Mesenchymal stem cell (in vitro differentiated cells and primary cell): ENCODE measurements around the gene ARF1.
A peak's percentile ranks its signal among the peaks of the same experiment; 100 is the strongest.

Experiments
- DNase-seq: peaks from one replicate; pipeline ENCODE4 v3.0.0-alpha.2; 2013
- H2AFZ ChIP-seq: one replicate; pipeline ENCODE4 v1.6.1; 2013; ENCODE audit warnings: low read depth, mild to moderate bottlenecking, control low read depth, inconsistent platforms, low read length, moderate library complexity
- H2AK5ac ChIP-seq: 2 replicates; pipeline ENCODE4 v1.6.1; 2013; ENCODE audit warnings: low read length, moderate library complexity, mild to moderate bottlenecking, inconsistent platforms; ENCODE audit not compliant: severe bottlenecking
- H2BK120ac ChIP-seq: one replicate; pipeline ENCODE4 v1.6.1; 2013; ENCODE audit warnings: low read depth, mild to moderate bottlenecking, inconsistent platforms, low read length, moderate library complexity
- H2BK12ac ChIP-seq, 2 experiments: one replicate each; pipeline ENCODE4 v1.6.1; 2013; ENCODE audit warnings: inconsistent platforms in 2 of 2, low read length in 2 of 2, mild to moderate bottlenecking in 2 of 2, moderate library complexity in 2 of 2, control low read depth in 1 of 2
- H2BK15ac ChIP-seq: one replicate; pipeline ENCODE4 v1.6.1; 2013; ENCODE audit warnings: mild to moderate bottlenecking, low read depth, inconsistent platforms; ENCODE audit not compliant: poor library complexity, severe bottlenecking
- H2BK5ac ChIP-seq: 2 replicates; pipeline ENCODE4 v1.6.1; 2013; ENCODE audit warnings: low read depth, mild to moderate bottlenecking, low read length, control low read depth, inconsistent platforms; ENCODE audit not compliant: poor library complexity, severe bottlenecking
- H3K14ac ChIP-seq, 2 experiments: one replicate each; pipeline ENCODE4 v1.6.1; 2013; ENCODE audit warnings: inconsistent platforms in 2 of 2, low read length in 2 of 2, control low read depth in 1 of 2, mild to moderate bottlenecking in 1 of 2, moderate library complexity in 1 of 2
- H3K18ac ChIP-seq, 2 experiments: one replicate each; pipeline ENCODE4 v1.6.1; 2013; ENCODE audit warnings: inconsistent platforms in 2 of 2, low read length in 2 of 2, control low read depth in 1 of 2, low read depth in 1 of 2, mild to moderate bottlenecking in 1 of 2
- H3K23ac ChIP-seq, 2 experiments: one replicate each; pipeline ENCODE4 v1.6.1; 2013; ENCODE audit warnings: inconsistent platforms in 2 of 2, low read length in 2 of 2, mild to moderate bottlenecking in 2 of 2, moderate library complexity in 2 of 2, control low read depth in 1 of 2
- H3K27ac ChIP-seq: 2 replicates; pipeline ENCODE4 v1.5.1; 2013; ENCODE audit warnings: mild to moderate bottlenecking, moderate library complexity, low read length, control low read depth, inconsistent platforms; ENCODE audit not compliant: poor library complexity, severe bottlenecking
- H3K27me3 ChIP-seq, 2 experiments: 2 replicates each; pipeline versions ENCODE4 v1.6.1 to v1.7.0; 2013; ENCODE audit warnings: low read length in 2 of 2, mild to moderate bottlenecking in 2 of 2, moderate library complexity in 2 of 2, control low read depth in 1 of 2, inconsistent platforms in 1 of 2; ENCODE audit not compliant: control insufficient read depth in 1 of 2, insufficient read depth in 1 of 2
- H3K36me3 ChIP-seq, 2 experiments: 2 replicates each; pipeline versions ENCODE4 v1.6.1 to v1.7.0; 2013; ENCODE audit warnings: low read length in 2 of 2, control low read depth in 1 of 2, inconsistent platforms in 1 of 2, low read depth in 1 of 2, mild to moderate bottlenecking in 1 of 2; ENCODE audit not compliant: insufficient read depth in 2 of 2, control insufficient read depth in 1 of 2
- H3K4ac ChIP-seq, 2 experiments: one replicate each; pipeline ENCODE4 v1.6.1; 2013; ENCODE audit warnings: inconsistent platforms in 2 of 2, low read length in 2 of 2, mild to moderate bottlenecking in 2 of 2, moderate library complexity in 2 of 2, control low read depth in 1 of 2, low read depth in 1 of 2
- H3K4me1 ChIP-seq: 2 replicates; pipeline ENCODE4 v1.6.1; 2013; ENCODE audit warnings: low read depth, low read length, control low read depth; ENCODE audit not compliant: control insufficient read depth, insufficient read depth
- H3K4me2 ChIP-seq: 2 replicates; pipeline ENCODE4 v1.6.1; 2013; ENCODE audit warnings: low read length, mild to moderate bottlenecking, inconsistent platforms; ENCODE audit not compliant: poor library complexity, severe bottlenecking
- H3K4me3 ChIP-seq, 2 experiments: 2 replicates each; pipeline versions ENCODE4 v1.5.1 to v1.7.0; 2013; ENCODE audit warnings: low read length in 2 of 2, mild to moderate bottlenecking in 2 of 2, control low read depth in 1 of 2, low read depth in 1 of 2; ENCODE audit not compliant: insufficient read depth in 1 of 2
- H3K79me1 ChIP-seq: replicated peaks from 2 replicates; pipeline ENCODE4 v1.6.1; 2013; ENCODE audit warnings: mild to moderate bottlenecking, control low read depth, low read length, inconsistent platforms; ENCODE audit not compliant: poor library complexity, severe bottlenecking
- H3K9ac ChIP-seq: 2 replicates; pipeline ENCODE4 v1.7.0; 2013; ENCODE audit warnings: mild to moderate bottlenecking, low read length, moderate library complexity
- H3K9me3 ChIP-seq: 2 replicates; pipeline ENCODE4 v1.7.0; 2013; ENCODE audit warnings: mild to moderate bottlenecking, low read length; ENCODE audit not compliant: control insufficient read depth
- H4K8ac ChIP-seq: one replicate; pipeline ENCODE4 v1.6.1; 2013; ENCODE audit warnings: inconsistent platforms, mild to moderate bottlenecking, low read length, moderate library complexity
- H4K91ac ChIP-seq: one replicate; pipeline ENCODE4 v1.6.1; 2013; ENCODE audit warnings: mild to moderate bottlenecking, low read length, inconsistent platforms
- WGBS: methylation state at CpG from one replicate; pipeline ENCODE4 v1.1.7; 2013; ENCODE audit warnings: mixed read lengths; 5-methylcytosine and 5-hydroxymethylcytosine counted together

ARF1 gene

GRCh38 chr1:228089519-228090380, 7.2 kb downstream of the ARF1 start:
- WGBS = 96% methylated on average over 12 of the region's 12 CpGs
- Histone ChIP-seq H3K4ac (no peak overlapping the region), H2AFZ (no peak overlapping the region), H2BK5ac (no peak overlapping the region), H3K9ac (peak overlapping the region; percentile 26), H2AK5ac (no peak overlapping the region), H4K91ac (no peak overlapping the region), H3K23ac (no peak overlapping the region), H3K4me1 (peaks cover 56% of the 10 kb centered on the region), H3K36me3 (peaks cover 48 to 52% of the 10 kb centered on the region in 2 experiments), H4K8ac (no peak overlapping the region), H3K79me1 (no peaks in the 10 kb centered on the region), H2BK15ac (no peak overlapping the region), H2BK12ac (no peak overlapping the region), H2BK120ac (no peak overlapping the region), H3K27me3 (no peaks in the 10 kb centered on the region), H3K14ac (no peak overlapping the region), H3K9me3 (peaks cover 6% of the 10 kb centered on the region), H3K4me3 (peak overlapping the region in 1 of 2 experiments; percentile 22), H3K4me2 (no peak overlapping the region), H3K18ac (no peak overlapping the region), H3K27ac (no peak overlapping the region)
- DNase-seq = no peak

- H3K4me1 ChIP-seq = peaks cover 48% of the 10 kb centered on the region
- no peak overlapping the region for H3K18ac ChIP-seq
- no peak overlapping the region for H2BK15ac ChIP-seq
- no peak overlapping the region for H2AFZ ChIP-seq
- peaks cover 8% of the 10 kb centered on the region for H3K9me3 ChIP-seq
- WGBS = 62% methylated on average over 1 of the region's 2 CpGs
- H3K27ac ChIP-seq = no peak overlapping the region
- no peak overlapping the region for H2BK12ac ChIP-seq
- H3K27me3 ChIP-seq = no peaks in the 10 kb centered on the region
- H3K4ac ChIP-seq = no peak overlapping the region
- peaks cover 51 to 55% of the 10 kb centered on the region in 2 experiments for H3K36me3 ChIP-seq
- H3K4me2 ChIP-seq = no peak overlapping the region
- peak overlapping the region; percentile 19 for H3K9ac ChIP-seq
- H2BK120ac ChIP-seq = no peak overlapping the region
- H2BK5ac ChIP-seq = no peak overlapping the region
- peak; percentile 53 for DNase-seq
- no peaks in the 10 kb centered on the region for H3K79me1 ChIP-seq
- H4K91ac ChIP-seq = no peak overlapping the region
- no peak overlapping the region for H3K23ac ChIP-seq
- peak overlapping the region in 1 of 2 experiments; percentile 22 for H3K4me3 ChIP-seq
- H3K14ac ChIP-seq = no peak overlapping the region
- H4K8ac ChIP-seq = no peak overlapping the region
- H2AK5ac ChIP-seq = no peak overlapping the region
Observed at GRCh38 chr1:228090613-228091081, 8.1 kb downstream of the ARF1 start.

- H3K4me3 ChIP-seq = no peak overlapping the region
- H3K9me3 ChIP-seq = peaks cover 8% of the 10 kb centered on the region
- H2BK120ac ChIP-seq = no peak overlapping the region
- H2AK5ac ChIP-seq = no peak overlapping the region
- H3K4me1 ChIP-seq = peaks cover 46% of the 10 kb centered on the region
- no peak overlapping the region for H3K18ac ChIP-seq
- no peak overlapping the region for H3K4me2 ChIP-seq
- no peak overlapping the region for H4K91ac ChIP-seq
- DNase-seq = no peak
- no peak overlapping the region for H3K14ac ChIP-seq
- no peak overlapping the region for H3K4ac ChIP-seq
- no peaks in the 10 kb centered on the region for H3K79me1 ChIP-seq
- H3K9ac ChIP-seq = peak overlapping the region; percentile 19
- no peak overlapping the region for H2BK5ac ChIP-seq
- no peak overlapping the region for H3K27ac ChIP-seq
- peak overlapping the region in 1 of 2 experiments; percentile 53 for H3K23ac ChIP-seq
- H2BK15ac ChIP-seq = no peak overlapping the region
- H3K27me3 ChIP-seq = no peaks in the 10 kb centered on the region
- H4K8ac ChIP-seq = no peak overlapping the region
- no peak overlapping the region for H2BK12ac ChIP-seq
- peaks cover 55 to 59% of the 10 kb centered on the region in 2 experiments for H3K36me3 ChIP-seq
- 96% methylated on average over 4 of the region's 4 CpGs for WGBS
- H2AFZ ChIP-seq = no peak overlapping the region
Observed at GRCh38 chr1:228091084-228091483, 8.6 kb downstream of the ARF1 start.

GRCh38 chr1:228092342-228093049, 10.0 kb downstream of the ARF1 start:
- DNase-seq = no peak
- Histone ChIP-seq H2BK15ac (no peak overlapping the region), H2BK120ac (no peak overlapping the region), H2BK5ac (no peak overlapping the region), H2AFZ (no peak overlapping the region), H3K79me1 (no peaks in the 10 kb centered on the region), H3K9ac (no peak overlapping the region), H3K9me3 (peaks cover 8% of the 10 kb centered on the region), H3K23ac (no peak overlapping the region), H3K18ac (no peak overlapping the region), H3K4ac (no peak overlapping the region), H4K91ac (no peak overlapping the region), H3K14ac (no peak overlapping the region), H2AK5ac (no peak overlapping the region), H2BK12ac (no peak overlapping the region), H4K8ac (no peak overlapping the region), H3K36me3 (peaks cover 69 to 70% of the 10 kb centered on the region in 2 experiments), H3K4me1 (peaks cover 45% of the 10 kb centered on the region), H3K4me2 (no peak overlapping the region), H3K4me3 (no peak overlapping the region), H3K27me3 (no peaks in the 10 kb centered on the region), H3K27ac (no peak overlapping the region)
- WGBS = 98% methylated on average over 11 of the region's 11 CpGs
